DMS79 treated with DMSO at 0.1 percent for 48 hours (cell line): ENCODE data around the gene TENM3.

ENCODE experiments used
- DNase-seq: peaks from one replicate; lab custom pipeline; 2025; lab: John Stamatoyannopoulos, UW

The TENM3 gene

DNA sequence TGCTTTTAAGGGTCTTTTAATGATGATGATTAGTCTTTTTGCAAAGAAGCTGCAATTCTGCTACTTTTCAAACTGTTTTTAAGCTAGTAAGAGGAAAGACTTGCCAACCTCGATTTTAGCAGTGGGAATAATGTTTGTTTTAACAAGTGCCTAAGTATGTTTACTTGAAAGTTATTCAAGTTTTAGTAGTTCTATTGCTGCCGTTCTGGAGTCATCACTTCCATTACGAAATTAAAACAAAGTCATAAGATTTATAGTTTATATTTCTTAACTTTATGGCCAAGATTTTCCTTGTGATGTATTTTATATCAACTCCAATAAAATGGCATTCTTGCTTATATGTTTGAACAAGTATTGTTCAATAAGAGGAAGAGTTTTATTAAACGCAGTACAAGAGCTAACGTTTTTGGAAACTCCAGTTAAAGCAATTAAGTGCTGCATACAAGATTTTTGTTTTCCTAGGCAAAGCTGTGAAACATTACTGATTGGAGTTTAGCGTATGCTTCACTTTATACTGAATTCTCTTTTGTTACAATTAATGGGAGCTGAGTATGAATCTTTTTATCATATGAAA lies 211.3 kb downstream of the TENM3 start:
- DNase-seq = peak; percentile 41

DNA sequence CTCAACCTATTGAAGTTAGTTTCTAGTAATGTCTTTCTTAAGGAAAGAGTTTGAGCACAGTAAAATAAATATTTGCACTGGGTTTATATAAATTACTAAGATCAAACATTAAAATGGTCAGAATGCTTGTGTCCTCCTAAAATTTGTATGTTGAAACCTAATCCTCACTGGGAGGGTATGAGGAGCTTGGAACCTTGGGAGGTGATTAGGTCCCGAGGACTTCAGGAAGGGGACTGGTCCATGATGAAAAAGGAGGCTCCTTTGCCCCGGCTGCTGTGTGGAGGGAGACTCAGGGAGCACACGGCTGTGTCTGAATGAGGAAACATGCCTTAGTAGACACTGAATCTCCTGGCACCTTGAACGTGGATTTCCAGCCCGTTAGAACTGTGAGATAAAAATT lies 221.9 kb downstream of the TENM3 start:
- no peak for DNase-seq

DNA sequence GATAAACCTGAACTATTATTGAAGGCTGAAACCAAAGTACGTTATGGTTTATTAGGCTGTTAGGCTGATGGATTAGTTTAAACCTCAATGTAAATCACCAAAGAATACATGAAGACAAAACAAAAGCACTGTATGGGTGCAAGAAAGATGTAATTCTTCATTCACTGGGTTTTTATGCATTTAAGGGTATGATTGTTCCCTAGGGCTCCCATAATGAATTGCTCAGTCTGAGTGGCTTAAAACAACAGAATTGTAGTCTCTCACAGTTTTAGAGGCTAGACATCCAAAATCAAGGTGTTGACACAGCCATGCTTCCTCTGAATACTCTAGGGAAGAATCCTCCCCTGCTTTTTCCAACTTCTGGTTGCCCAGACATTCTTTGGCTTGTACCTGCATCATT lies 222.8 kb downstream of the TENM3 start:
- no peak for DNase-seq

DNA sequence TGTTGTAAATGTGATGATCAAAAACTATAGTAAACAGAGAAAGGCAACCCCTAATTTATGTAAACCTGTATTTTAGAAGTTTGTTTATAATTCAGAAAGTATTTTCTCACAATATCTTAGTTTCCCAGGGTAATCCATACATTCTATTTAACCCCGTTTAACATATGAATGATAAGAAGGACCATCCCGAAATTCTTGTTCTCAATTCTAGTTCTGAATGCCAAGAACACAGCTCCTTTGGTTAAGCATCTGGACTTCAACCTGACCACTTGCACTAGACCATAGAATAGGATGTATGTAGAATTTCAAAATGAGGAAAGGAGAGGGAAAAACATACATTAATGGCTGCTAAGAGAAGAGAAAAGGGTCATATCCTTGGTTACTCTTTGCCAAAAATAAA lies 227.0 kb downstream of the TENM3 start:
- DNase-seq = no peak

DNA sequence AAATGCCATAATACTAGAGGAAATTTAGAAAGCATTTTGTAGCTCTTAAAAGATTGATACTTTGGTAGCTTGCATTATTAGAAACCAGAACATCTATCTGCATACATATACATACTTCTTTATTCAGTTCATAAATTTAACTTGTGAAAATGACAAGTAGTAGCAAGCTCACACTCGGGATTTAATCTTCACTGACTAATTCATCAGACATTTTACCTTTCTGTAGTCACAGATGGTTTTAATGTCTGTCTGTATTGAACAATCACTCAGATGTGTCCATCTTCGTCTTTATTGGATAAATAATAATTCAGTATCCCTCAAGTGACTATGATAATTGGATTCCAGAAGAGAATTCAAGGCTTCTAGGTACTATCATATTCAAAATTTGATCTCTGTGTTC lies 232.3 kb downstream of the TENM3 start:
- no peak for DNase-seq

DNA sequence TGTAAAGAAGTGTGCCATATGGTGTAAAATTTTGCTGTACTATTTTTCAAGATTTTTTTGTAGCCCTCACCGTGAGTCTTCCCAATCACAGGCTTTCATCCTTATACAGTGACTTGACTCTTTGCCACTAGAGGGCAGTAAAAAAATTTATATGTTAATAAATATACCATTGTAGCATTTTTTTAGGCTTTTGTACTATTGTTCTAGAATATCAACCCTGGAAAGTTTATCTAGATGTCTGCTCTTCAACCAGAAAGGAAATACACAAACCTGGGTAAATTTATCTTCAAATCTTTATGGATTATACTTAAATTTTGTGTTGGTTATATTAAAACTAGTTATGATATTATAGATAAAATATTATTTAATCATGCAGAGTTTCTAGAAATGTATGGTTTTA lies 235.3 kb downstream of the TENM3 start:
- no peak for DNase-seq

DNA sequence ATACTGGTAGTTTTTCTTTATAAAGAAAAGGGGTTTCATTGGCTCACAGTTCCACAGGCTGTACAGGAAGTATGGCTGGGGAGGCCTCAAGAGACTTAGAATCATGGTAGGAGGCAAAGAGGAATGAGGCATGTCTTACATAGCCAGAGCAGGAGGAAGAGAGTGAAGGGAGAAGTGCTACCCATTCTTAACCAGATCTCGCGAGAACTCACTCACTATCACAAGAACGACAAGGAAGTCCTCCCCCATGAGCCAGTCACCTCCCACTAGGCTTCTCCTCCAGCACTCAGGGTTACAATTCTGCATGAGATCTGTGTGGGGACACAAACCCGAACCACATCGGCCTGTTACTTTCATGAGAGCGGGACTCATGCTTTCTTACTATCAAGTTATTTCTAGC lies 240.5 kb downstream of the TENM3 start:
- no peak for DNase-seq

DNA sequence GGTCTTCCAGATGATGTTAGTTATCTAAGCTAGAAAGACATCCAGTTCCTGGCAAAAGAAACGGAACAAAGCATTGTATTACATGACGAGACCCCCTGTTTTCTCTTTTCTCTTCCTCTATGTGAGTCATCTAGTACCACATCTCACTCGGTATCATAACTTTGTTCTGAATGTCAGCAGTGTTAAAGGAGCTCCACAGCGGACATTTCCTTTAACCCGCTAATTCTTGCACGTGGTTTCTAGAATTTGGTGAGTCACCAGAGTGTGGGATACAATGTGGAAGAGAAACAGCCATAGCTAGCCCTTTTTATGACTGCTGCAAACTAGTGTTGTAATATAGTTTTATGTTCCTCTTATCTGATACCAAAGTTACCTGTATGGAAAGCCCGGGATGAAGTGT lies 243.7 kb downstream of the TENM3 start:
- DNase-seq = no peak

DNA sequence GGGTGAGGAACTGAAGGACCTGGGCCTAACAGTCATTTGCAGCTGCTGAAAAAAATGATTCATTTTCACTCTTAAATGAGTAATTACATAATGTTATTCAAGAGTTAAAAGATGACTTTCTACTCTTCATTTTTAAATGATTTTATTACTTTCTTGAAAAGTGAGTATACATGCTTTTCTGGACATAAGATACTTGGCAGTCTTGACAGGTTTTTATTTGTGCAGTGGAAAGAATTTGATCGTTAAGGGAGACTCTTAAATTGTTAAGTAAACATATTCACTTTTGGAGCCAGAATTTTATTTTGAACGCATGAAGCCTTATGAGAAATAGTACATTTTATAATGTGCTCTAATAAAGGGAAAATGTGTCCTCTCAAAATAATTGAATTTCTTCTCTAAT lies 245.7 kb downstream of the TENM3 start:
- peak; percentile 54 for DNase-seq

DNA sequence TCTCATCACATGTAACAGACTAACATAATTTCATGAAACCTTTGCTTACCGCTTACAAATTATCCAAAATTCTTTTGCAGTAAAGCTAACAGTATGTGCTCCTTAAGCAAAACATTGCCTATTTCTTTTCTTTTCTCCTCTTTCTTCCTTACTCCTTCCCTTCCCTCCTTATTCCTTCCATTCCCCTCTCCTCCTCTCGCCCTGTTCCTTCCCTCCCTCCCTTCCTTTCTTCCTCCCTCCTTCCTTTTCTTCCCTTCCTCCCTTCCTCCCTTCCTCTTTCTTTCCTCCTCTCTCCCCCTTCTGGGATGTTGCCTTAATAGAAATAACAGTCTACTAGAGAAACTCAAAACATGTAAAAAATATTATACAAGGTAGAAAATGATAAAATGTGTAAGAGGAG lies 246.4 kb downstream of the TENM3 start:
- no peak for DNase-seq

DNA sequence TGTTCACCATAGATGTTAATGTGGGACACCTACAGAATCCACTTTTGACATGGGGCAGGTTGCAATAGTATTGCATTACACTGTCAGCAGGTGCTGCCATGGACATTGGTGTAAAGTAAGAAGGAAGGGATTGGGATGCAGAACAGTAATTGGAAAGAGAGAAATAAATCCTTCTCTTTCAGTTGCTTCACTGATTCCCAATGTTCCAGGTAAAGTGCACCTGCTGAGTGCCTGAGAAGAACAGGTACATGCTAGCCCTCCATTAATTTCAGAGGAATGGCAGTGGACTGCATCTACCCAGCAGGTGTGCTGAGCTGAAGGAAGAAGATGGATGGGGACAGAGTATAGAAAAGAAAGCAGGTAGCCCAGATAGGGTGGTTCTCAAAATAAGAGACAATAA lies 248.5 kb downstream of the TENM3 start:
- peak; percentile 54 for DNase-seq

DNA sequence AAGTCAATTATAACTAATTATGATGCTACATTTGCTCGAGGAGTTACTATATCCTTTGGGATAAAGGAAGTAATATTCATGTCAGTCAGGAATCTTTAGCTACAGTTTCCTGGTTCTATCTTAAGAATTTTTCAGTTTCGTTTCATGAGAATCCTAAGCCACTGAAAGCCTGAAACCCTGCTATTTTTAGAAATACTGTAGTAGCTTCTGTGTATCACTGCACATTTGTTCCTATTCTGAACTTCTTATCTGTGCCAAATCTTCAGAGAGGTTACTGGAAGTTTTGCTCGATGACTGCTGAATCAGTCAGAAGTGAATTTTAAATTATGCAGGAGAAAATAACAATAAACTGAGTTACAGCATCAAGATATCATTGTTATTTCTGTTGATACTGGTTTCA lies 249.2 kb downstream of the TENM3 start:
- DNase-seq = no peak

DNA sequence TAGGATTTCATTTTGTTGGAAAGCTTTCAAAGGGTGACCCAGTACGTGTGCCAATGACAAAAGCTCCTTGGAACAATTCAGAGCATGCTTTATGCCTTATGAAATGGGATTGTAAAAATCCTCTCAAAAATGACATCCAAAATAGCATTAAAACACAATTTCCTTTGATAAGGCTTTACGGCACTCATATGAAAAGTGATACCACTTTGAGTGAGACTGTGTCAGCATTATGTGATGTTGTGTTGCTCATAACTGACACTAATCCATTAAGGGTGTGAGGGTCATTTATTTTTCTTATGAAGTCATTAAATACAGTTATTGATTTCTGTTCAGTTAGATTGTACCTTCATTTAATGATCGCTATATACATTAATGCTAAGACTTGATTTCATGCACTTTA lies 250.2 kb downstream of the TENM3 start:
- no peak for DNase-seq

DNA sequence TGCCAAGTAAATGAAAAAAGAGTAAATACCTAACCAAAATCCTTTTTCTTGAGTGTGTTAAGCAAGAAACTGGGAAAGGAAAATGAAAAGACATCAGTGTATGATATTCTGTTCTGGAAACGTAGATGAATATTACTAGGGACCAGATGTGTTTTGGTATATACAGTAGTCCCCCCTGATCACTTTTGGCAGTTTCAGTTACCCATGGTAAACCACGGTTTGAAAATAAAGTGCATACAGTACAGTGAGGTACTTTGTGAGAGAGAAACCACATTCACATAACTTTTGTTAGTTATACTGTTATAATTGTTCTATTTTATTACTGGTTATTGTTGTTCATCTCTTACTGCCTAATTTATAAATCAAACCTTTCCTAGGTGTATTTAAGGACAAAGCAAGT lies 250.9 kb downstream of the TENM3 start:
- no peak for DNase-seq

DNA sequence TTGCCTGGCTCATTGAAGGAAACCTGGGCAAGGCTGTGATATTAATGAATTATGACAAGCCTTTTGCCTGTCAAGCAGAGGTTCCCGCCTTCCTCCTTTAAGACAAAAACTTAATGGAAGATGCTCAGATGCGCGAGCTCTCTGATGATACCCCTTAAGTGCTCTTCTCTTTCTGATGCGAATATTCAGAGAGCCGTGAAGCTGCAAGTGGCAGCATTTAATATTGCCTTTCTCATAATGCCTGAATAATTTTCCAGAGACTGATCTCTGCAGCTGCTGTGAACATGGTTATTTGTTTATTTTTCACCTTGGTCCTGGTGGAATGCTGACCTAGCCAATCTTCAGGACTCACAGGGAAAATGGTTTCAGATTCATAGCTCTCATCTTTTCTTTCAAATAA lies 251.8 kb downstream of the TENM3 start:
- peak; percentile 74 for DNase-seq

DNA sequence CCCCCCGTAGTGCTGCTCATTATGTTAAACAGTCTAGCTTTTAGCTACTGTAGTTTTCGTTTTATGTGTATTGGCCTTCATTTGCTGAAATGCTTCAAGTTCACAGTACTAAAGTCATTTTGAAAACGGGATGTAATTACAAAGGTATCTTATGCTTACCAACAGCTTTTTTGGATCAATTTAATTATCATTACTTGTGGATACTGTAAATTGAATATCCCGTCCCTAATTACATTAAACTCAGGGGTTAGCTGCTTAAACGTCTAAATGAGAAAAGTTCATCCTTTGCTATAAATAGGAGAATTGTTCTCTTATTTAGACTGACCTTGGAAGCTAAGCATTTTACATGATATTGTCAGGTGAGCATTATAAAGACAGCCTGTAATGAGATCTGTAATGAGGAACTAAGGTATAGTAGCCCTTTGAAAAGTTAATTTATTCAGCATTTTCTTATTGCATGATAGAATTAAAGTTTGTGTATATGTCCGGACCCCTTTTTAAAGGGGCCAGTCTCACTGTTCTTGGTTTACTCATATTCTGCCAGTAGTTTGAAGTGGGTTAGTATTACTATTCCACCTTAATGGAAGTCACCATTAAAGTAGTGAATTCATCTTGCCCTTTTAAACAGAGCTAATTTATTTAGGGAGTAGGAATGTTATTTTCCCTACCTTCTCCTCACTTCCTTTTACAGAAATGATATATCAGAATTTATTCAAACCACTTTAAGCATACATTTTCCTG lies 252.6 kb downstream of the TENM3 start:
- peak; percentile 69 for DNase-seq

DNA sequence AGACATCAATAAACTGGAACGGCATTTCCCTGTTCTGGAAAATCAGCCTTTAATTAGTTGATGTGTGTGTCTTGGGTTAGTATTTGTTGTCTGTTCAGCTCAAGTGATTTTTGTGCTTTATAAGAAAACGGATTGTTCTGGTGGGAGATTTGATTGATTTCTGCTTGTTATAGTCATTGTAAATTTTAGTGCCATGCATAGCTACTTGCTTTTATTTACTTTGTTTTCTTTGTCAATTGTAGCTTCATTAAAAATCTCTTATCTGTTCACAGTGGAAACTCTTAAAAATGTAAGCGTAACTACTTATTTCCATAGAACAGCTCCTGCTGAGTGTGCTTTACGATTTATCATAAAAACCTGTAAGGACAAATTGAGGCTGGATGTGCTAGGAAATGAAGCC lies 253.2 kb downstream of the TENM3 start:
- peak; percentile 69 for DNase-seq

DNA sequence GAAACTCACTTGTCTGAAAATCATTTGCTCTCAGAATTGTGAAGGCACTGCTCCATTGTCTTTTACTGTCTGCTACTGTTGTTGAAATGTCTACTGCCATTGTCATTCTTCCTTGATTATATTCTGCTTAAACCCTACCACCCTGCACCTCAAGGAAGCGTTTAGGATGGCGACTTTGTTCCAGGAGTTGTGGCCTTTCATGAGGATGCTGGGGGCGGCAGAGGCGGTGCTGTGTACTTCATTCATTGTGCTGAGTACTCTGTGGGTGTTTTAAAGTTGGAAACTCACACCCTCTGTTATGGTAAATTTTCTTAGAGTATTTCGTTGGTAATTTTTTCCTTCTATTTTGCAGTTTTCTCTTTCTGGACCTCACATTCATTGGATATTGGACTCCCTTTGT lies 258.9 kb downstream of the TENM3 start:
- DNase-seq = no peak

DNA sequence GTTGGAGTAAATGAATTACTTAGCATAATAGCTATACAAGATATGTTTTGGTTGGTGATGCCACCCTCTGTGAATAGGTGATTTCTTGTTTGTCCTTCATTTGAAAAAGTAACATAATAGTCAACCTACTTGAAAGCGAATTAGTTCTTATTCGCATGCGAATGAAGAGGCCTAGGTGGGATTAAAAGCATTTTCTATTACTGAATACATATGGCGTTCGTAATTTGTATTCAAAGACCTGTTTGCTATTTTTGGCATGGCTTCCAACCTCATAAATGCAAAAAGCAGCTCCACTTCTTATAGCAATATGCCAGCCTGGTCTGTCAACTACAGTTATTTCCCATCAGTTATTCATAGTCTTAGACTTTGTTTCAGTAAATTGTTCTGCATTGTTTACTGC lies 261.3 kb downstream of the TENM3 start:
- DNase-seq = no peak

DNA sequence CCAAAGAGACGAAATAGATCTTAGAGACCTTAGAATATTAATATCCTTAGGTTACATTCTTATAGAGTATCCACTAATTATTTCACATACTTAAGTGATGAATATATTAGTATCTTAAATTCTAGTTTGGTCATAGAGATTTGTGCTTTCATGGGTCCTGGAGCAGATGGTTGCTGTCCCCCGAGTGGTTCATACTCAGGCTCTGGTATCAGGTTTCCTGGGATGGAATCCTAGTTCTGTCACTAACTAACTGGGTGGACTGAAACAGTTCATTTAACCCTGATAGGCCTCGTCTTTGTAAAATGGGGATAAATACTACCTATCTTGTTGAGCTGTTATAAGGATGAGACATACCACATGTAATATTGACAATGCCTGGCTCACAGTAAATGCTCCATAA lies 264.6 kb downstream of the TENM3 start:
- DNase-seq = no peak

DNA sequence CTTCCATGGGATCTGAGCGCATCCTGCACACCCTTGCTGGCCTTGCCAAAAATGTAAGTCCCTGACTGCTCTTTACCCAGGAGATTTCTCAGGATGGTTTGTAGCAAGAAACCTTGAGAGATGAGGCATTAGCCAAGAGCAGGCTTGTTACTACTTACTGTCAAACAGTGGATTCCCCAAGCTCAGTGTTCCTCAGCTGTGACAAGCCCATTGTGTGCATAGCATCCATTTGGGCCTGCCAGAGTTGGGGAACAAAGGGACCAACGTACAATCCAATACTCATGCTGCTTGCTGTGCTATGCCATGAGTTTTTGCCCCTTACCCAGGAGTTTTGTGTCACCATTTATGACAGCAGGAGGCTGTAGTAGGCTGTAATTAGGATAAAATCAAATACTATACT lies 267.6 kb downstream of the TENM3 start:
- no peak for DNase-seq

DNA sequence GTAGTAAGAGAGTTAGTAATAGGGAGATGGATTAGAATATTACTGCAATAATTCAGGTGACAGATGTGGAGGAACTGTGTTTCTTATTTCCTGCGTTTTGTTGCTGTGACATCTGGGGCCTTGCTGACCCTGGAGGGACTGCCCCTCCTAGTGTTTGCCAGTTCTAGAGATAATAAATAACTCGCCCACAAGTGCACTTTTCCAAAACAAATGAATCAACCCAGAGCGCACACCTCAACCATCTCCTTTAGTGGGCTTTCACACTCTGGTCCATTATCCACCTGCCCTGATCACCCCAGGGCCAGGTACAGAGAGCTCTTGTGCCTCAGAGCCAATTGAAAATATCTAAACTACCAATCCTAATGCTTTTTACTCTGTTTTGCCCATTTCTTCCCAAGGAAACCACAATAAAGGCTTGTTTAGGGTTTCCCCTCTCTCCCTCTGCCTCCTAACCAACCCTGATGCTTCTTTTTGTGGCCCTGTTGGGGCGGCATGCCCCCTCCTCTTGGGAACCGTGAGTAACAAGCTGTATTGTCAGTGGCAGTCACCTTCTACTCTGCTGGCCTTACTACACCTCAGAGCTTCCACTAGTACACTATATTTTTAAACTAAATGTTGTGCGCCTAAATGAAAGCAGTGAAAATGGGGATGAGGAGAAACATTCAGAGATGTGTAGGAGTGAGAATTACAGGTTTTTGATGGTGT lies 270.5 kb downstream of the TENM3 start:
- DNase-seq = no peak

DNA sequence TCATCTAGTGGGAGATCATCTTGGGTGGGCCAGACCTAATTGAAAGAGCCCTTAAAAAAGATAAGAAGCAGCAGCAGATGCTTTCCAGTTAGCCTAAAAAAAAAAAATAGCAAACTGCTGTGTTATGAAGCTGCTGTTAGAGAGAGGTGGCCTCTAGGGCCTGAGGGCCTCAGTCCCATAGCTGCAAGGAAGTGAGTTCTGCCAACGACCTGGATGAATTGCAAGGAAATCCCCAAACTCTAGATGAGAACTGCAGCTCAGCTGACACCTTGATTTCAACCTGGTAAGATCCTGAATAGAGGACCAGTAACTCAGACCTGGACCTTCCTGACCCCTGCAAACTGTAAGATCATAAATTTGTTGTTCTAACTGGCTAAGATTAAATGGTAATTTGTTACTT lies 275.2 kb downstream of the TENM3 start:
- no peak for DNase-seq

DNA sequence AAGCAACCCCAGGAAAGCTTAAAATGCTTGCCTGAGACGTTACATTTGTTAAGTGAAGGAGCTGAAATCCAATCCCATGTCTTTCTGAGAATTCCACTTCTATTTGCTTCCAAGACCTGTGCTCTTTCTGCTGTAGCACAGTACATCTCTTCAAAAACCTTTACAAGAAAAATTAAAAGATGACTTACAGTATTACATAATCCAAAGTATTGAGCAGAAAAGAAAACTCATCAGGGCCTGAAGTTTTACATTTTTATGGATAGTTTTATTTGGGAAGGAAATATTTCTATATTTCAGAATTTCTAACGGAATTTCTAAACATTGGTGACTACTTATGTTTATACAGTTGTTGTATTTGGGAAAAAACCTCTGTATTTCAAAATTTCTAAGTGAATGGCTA lies 276.3 kb downstream of the TENM3 start:
- no peak for DNase-seq
